ENCODE results near the gene SSBP4.
A peak's percentile ranks its signal among the peaks of the same experiment; 100 is the strongest.

SSBP4 gene

GRCh38 chr19:18434411-18435175, 15.4 kb downstream of the SSBP4 start:
- Histone ChIP-seq H3K4me3 (ENCODE audit: insufficient read depth, low read depth, low read length) (peak overlapping the region; percentile 26), H3K27me3 (ENCODE audit: control insufficient read depth, insufficient read depth, low read length, poor library complexity, severe bottlenecking) (no peaks in the 10 kb centered on the region), H3K9me3 (ENCODE audit: control insufficient read depth, low read length) (no peaks in the 10 kb centered on the region), H3K36me3 (ENCODE audit: control insufficient read depth, insufficient read depth, low read length) (peaks cover 16% of the 10 kb centered on the region), H3K4me1 (ENCODE audit: control insufficient read depth, insufficient read depth, low read length) (peaks cover 65% of the 10 kb centered on the region), H3K27ac (ENCODE audit: insufficient read depth, low read depth, low read length, poor library complexity, severe bottlenecking) (no peak overlapping the region)
- 86 to 87% methylated on average over 21 of the region's 21 CpGs for WGBS, 2 experiments

- 96% methylated on average over 49 of the region's 49 CpGs for whole genome bisulfite sequencing, 2 experiments
- Histone ChIP-seq H3K27me3 (ENCODE audit: control insufficient read depth, insufficient read depth, low read length, poor library complexity, severe bottlenecking) (no peaks in the 10 kb centered on the region), H3K4me1 (ENCODE audit: control insufficient read depth, insufficient read depth, low read length) (peaks cover 63% of the 10 kb centered on the region), H3K4me3 (ENCODE audit: insufficient read depth, low read depth, low read length) (no peak overlapping the region), H3K9me3 (ENCODE audit: control insufficient read depth, low read length) (no peaks in the 10 kb centered on the region), H3K36me3 (ENCODE audit: control insufficient read depth, insufficient read depth, low read length) (peaks cover 16% of the 10 kb centered on the region), H3K27ac (ENCODE audit: insufficient read depth, low read depth, low read length, poor library complexity, severe bottlenecking) (no peak overlapping the region)
These were observed 16.1 kb downstream of the SSBP4 start for GRCh38 chr19:18435178-18435841.

- Histone ChIP-seq H3K9me3 (ENCODE audit: control insufficient read depth, low read length) (no peaks in the 10 kb centered on the region), H3K27ac (ENCODE audit: insufficient read depth, low read depth, low read length, poor library complexity, severe bottlenecking) (no peak overlapping the region), H3K36me3 (ENCODE audit: control insufficient read depth, insufficient read depth, low read length) (peaks cover 16% of the 10 kb centered on the region), H3K4me1 (ENCODE audit: control insufficient read depth, insufficient read depth, low read length) (peaks cover 55% of the 10 kb centered on the region), H3K27me3 (ENCODE audit: control insufficient read depth, insufficient read depth, low read length, poor library complexity, severe bottlenecking) (no peaks in the 10 kb centered on the region), H3K4me3 (ENCODE audit: insufficient read depth, low read depth, low read length) (peak overlapping the region; percentile 60)
- 95% methylated on average over 46 of the region's 46 CpGs for WGBS, 2 experiments
These were observed 16.9 kb downstream of the SSBP4 start for GRCh38 chr19:18435842-18436670.

GRCh38 chr19:18436671-18437490, 17.7 kb downstream of the SSBP4 start:
- 30 to 31% methylated on average over 62 to 64 of the region's 67 CpGs for WGBS, 2 experiments
- no peak overlapping the region for H3K27ac ChIP-seq (ENCODE audit: insufficient read depth, low read depth, low read length, poor library complexity, severe bottlenecking)
- H3K36me3 ChIP-seq (ENCODE audit: control insufficient read depth, insufficient read depth, low read length), result peaks cover 16% of the 10 kb centered on the region
- peak overlapping the region; percentile 60 for H3K4me3 ChIP-seq (ENCODE audit: insufficient read depth, low read depth, low read length)
- H3K27me3 ChIP-seq (ENCODE audit: control insufficient read depth, insufficient read depth, low read length, poor library complexity, severe bottlenecking), result no peaks in the 10 kb centered on the region
- peaks cover 47% of the 10 kb centered on the region for H3K4me1 ChIP-seq (ENCODE audit: control insufficient read depth, insufficient read depth, low read length)
- no peaks in the 10 kb centered on the region for H3K9me3 ChIP-seq (ENCODE audit: control insufficient read depth, low read length)

- 0 to 1% methylated on average over 94 to 95 of the region's 99 CpGs for whole genome bisulfite sequencing, 2 experiments
These were observed 18.5 kb downstream of the SSBP4 start, which contains the start of gene ISYNA1 for GRCh38 chr19:18437491-18438330. Gene ISYNA1 (minus strand): TSS chr19:18438133. CDS start chr19:18437979, 154 bp downstream.

GRCh38 chr19:18438331-18439024, 19.3 kb downstream of the SSBP4 start:
- Histone ChIP-seq H3K9me3 (ENCODE audit: control insufficient read depth, low read length) (no peaks in the 10 kb centered on the region), H3K4me3 (ENCODE audit: insufficient read depth, low read depth, low read length) (peak overlapping the region; percentile 60), H3K36me3 (ENCODE audit: control insufficient read depth, insufficient read depth, low read length) (peaks cover 16% of the 10 kb centered on the region), H3K27ac (ENCODE audit: insufficient read depth, low read depth, low read length, poor library complexity, severe bottlenecking) (peak overlapping the region; percentile 87), H3K27me3 (ENCODE audit: control insufficient read depth, insufficient read depth, low read length, poor library complexity, severe bottlenecking) (no peaks in the 10 kb centered on the region), H3K4me1 (ENCODE audit: control insufficient read depth, insufficient read depth, low read length) (peaks cover 34% of the 10 kb centered on the region)
- 7 to 9% methylated on average over 24 of the region's 24 CpGs for WGBS, 2 experiments

More at GRCh38 chr19:18437491-18438330, 18.5 kb downstream of the SSBP4 start, which contains the start of gene ISYNA1:
- H3K4me1 ChIP-seq (ENCODE audit: control insufficient read depth, insufficient read depth, low read length), result peaks cover 41% of the 10 kb centered on the region
- no peaks in the 10 kb centered on the region for H3K9me3 ChIP-seq (ENCODE audit: control insufficient read depth, low read length)
- H3K4me3 ChIP-seq (ENCODE audit: insufficient read depth, low read depth, low read length), result peak within 1 kb of the TSS; percentile 60
- H3K27ac ChIP-seq (ENCODE audit: insufficient read depth, low read depth, low read length, poor library complexity, severe bottlenecking), result peak within 1 kb of the TSS; percentile 87
- H3K27me3 ChIP-seq (ENCODE audit: control insufficient read depth, insufficient read depth, low read length, poor library complexity, severe bottlenecking), result no peaks in the 10 kb centered on the region
- peaks cover 16% of the 10 kb centered on the region for H3K36me3 ChIP-seq (ENCODE audit: control insufficient read depth, insufficient read depth, low read length)

GRCh38 chr19:18439025-18439909, 20.1 kb downstream of the SSBP4 start:
- 40 to 41% methylated on average over 13 of the region's 13 CpGs for WGBS, 2 experiments
- Histone ChIP-seq H3K9me3 (ENCODE audit: control insufficient read depth, low read length) (no peaks in the 10 kb centered on the region), H3K27ac (ENCODE audit: insufficient read depth, low read depth, low read length, poor library complexity, severe bottlenecking) (peak overlapping the region; percentile 87), H3K4me3 (ENCODE audit: insufficient read depth, low read depth, low read length) (peak overlapping the region; percentile 60), H3K4me1 (ENCODE audit: control insufficient read depth, insufficient read depth, low read length) (peaks cover 29% of the 10 kb centered on the region), H3K36me3 (ENCODE audit: control insufficient read depth, insufficient read depth, low read length) (peaks cover 17% of the 10 kb centered on the region), H3K27me3 (ENCODE audit: control insufficient read depth, insufficient read depth, low read length, poor library complexity, severe bottlenecking) (no peaks in the 10 kb centered on the region)

GRCh38 chr19:18439910-18440237, 20.7 kb downstream of the SSBP4 start:
- 91 to 92% methylated on average over 9 of the region's 9 CpGs for WGBS, 2 experiments
- H3K27me3 ChIP-seq (ENCODE audit: control insufficient read depth, insufficient read depth, low read length, poor library complexity, severe bottlenecking), result no peaks in the 10 kb centered on the region
- H3K9me3 ChIP-seq (ENCODE audit: control insufficient read depth, low read length), result no peaks in the 10 kb centered on the region
- no peak overlapping the region for H3K4me3 ChIP-seq (ENCODE audit: insufficient read depth, low read depth, low read length)
- H3K36me3 ChIP-seq (ENCODE audit: control insufficient read depth, insufficient read depth, low read length), result peaks cover 18% of the 10 kb centered on the region
- peaks cover 23% of the 10 kb centered on the region for H3K4me1 ChIP-seq (ENCODE audit: control insufficient read depth, insufficient read depth, low read length)
- H3K27ac ChIP-seq (ENCODE audit: insufficient read depth, low read depth, low read length, poor library complexity, severe bottlenecking), result peak overlapping the region; percentile 87

Measured in ectodermal cell (in vitro differentiated cells).